NB4 (cell line): ENCODE data around the gene SMARCE1.
A peak's percentile ranks its signal among the peaks of the same experiment; 100 is the strongest.

ENCODE experiments used
- DNase-seq: peaks from one replicate; pipeline ENCODE4 v3.0.0; 2010; ENCODE audit warnings: low read depth
- H3K4me3 ChIP-seq: one replicate; pipeline ENCODE4 v1.5.1; 2011; ENCODE audit warnings: mild to moderate bottlenecking, low read depth, low read length, moderate library complexity
- CTCF ChIP-seq: IDR thresholded peaks from one replicate; pipeline ENCODE4 v1.5.1; 2012; ENCODE audit warnings: low read depth, low read length
- MAX ChIP-seq: IDR thresholded peaks from 2 replicates; pipeline ENCODE4 v1.6.1; 2011; ENCODE audit warnings: low read depth, low read length
- MYC ChIP-seq: IDR thresholded peaks from 2 replicates; pipeline ENCODE4 v1.6.1; 2011; ENCODE audit warnings: low read depth, low read length
- POLR2A ChIP-seq: IDR thresholded peaks from 2 replicates; pipeline ENCODE4 v1.6.1; 2011; ENCODE audit warnings: mild to moderate bottlenecking; ENCODE audit not compliant: insufficient read length; ENCODE audit errors: extremely low read depth

SMARCE1 gene

DNA sequence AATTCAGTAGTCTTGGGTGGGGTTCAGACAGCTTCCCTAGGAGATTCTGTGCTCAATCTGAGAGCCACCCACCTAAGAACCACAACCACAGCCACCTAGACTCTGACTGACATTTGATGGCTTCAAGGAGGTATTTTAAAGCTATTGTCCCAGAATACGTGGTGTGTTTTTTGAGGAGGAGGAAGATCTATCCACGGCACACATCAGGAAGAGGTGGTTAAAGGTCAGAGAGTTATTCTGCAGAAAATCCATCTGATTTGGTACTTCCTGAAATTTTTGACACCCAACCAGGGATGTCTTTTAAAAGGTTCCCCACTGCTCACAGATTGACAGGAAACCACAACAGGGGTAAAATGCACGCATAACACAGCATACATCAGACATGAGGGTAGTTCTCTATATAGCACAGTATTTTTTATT lies 25.1 kb downstream of the SMARCE1 start:
- TF ChIP-seq MAX: no peak
- no peak for TF ChIP-seq POLR2A
- TF ChIP-seq CTCF: no peak
- TF ChIP-seq MYC: no peak
- no peak overlapping the region for H3K4me3 ChIP-seq
- peak; percentile 68 for DNase-seq

DNA sequence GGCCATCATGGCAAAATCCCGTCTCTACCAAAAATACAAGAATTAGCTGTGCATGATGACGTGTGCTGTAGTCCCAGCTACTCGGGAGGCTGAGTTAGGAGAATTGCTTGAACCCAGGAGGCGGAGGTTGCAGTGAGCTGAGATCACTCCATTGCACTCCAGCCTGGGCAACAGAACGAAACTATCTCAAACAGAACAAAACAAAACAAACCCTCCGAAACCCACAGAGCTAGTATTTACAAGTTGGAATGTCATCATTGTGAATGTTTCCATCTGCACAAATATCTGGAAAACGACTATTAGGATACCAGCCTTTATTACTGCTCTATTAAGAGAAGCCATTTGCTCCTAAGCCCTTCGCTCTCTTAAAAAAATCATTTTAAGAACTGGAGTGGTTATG lies 26.0 kb downstream of the SMARCE1 start:
- TF ChIP-seq MAX (no peak), CTCF (no peak), MYC (no peak), POLR2A (no peak)
- no peak overlapping the region for H3K4me3 ChIP-seq
- no peak for DNase-seq

DNA sequence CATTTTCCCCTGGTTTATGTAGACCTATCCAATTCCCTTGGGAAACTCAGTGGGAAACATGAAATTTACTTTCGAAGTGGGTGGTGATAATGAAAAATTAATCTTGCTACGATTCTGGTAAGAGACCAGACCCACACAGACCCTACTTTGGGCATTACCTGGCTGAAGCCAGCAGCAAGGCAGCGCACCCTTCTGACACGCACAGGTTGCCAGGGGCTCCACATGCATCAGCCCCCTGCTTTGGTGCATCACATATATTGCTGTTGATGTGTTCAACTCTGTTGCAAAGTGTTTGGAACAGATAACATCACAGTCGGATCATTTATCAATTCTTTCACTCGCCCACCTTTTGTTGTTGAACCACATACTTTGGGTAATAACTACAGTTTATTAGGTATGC lies 26.6 kb downstream of the SMARCE1 start:
- TF ChIP-seq POLR2A (no peak), CTCF (no peak), MAX (no peak)
- no peak overlapping the region for H3K4me3 ChIP-seq
- no peak for DNase-seq

- no peak for DNase-seq
- no peak overlapping the region for H3K4me3 ChIP-seq
- TF ChIP-seq CTCF: no peak
- no peak for TF ChIP-seq MYC
- TF ChIP-seq POLR2A: no peak
- TF ChIP-seq MAX: no peak
Measured at GRCh38 chr17:40618754-40619625, 28.6 kb downstream of the SMARCE1 start.

DNA sequence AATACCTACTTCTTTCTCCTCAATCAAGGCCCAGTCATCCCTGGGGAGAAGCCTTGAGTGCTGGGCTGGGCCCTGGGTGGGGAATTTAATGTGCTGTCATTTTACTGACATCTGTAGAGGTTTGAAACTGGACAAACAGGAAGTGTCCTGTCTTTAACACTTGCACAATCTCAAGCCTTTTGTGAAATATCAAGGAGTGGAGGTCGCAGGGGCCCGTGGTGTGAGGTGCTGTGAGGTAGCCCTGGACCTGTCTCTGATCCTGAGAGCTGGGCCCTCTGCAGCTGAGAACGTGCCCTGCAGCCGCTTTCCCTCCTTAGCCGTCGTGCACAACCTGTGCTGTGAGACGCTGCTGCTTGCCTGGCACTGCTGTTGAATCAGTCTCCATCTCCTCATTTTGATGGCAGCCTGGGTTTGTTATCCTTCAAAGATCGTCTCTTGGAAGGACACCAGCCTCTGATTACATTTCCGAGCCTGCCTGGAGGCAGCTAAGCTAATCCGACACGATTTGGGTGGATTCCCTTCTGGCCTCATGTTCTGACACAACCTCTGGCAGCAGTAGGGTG lies 29.9 kb downstream of the SMARCE1 start:
- peak; percentile 65 for DNase-seq
- TF ChIP-seq MYC (no peak), MAX (no peak), CTCF (no peak)
- H3K4me3 ChIP-seq: no peak overlapping the region
